OCI-LY3 (cell line): ENCODE measurements around the gene KCTD15.

ENCODE experiments used
- H2AFZ ChIP-seq: fragments of 200-600, 300-600 bp; shearing (Covaris generic); 2 replicates; pipeline ENCODE4 v1.6.0; 2014; ENCODE audit warnings: antibody characterized with exemption, low read depth, low read length
- H3K27ac ChIP-seq: fragments of 200-600, 300-600 bp; sonication (generic); 2 replicates; pipeline ENCODE4 v1.5.1; 2014; ENCODE audit warnings: mild to moderate bottlenecking, low read length, moderate library complexity, mixed read lengths
- H3K27me3 ChIP-seq: fragments of 200-600, 300-600 bp; sonication (generic); 2 replicates; pipeline ENCODE4 v1.6.1; 2014; ENCODE audit warnings: low read depth, low read length, mixed read lengths
- H3K36me3 ChIP-seq: fragments of 200-600, 300-600 bp; sonication (generic); replicated peaks from 2 replicates; pipeline ENCODE3; 2014; ENCODE audit warnings: low read depth, low read length, mixed read lengths
- H3K4me1 ChIP-seq: fragments of 300-600, 200-600 bp; sonication (generic); 2 replicates; pipeline ENCODE4 v1.6.1; 2014; ENCODE audit warnings: low read length, mixed read lengths
- H3K4me2 ChIP-seq: fragments of 200-600, 300-600 bp; sonication (generic); 2 replicates; pipeline ENCODE4 v1.6.1; 2014; ENCODE audit warnings: low read length, mixed read lengths
- H3K4me3 ChIP-seq: fragments of 300-600, 200-600 bp; sonication (generic); 2 replicates; pipeline ENCODE4 v1.5.1; 2014; ENCODE audit warnings: antibody characterized with exemption, mild to moderate bottlenecking, low read length, moderate library complexity
- H3K79me2 ChIP-seq: fragments of 300-600, 200-600 bp; shearing (Covaris generic); 2 replicates; pipeline ENCODE4 v1.6.1; 2014; ENCODE audit warnings: mild to moderate bottlenecking, low read length, mixed read lengths
- H3K9ac ChIP-seq: fragments of 300-600, 200-600 bp; shearing (Covaris generic); 2 replicates; pipeline ENCODE4 v1.6.0; 2014; ENCODE audit warnings: mild to moderate bottlenecking, low read length, moderate library complexity
- H3K9me3 ChIP-seq: fragments of 200-600, 300-600 bp; shearing (Covaris generic); 2 replicates; pipeline ENCODE4 v1.6.1; 2014; ENCODE audit warnings: low read length, mixed read lengths; ENCODE audit not compliant: insufficient read depth
- H4K20me1 ChIP-seq: fragments of 200-600, 300-600 bp; sonication (generic); 2 replicates; pipeline ENCODE4 v1.6.1; 2016; ENCODE audit warnings: low read length, mixed read lengths; ENCODE audit not compliant: insufficient read depth
- EZH2phosphoT487 ChIP-seq: fragments of 200-600 bp; shearing (Covaris generic); IDR thresholded peaks from 2 replicates; pipeline ENCODE4 v1.6.1; 2018; ENCODE audit warnings: antibody characterized with exemption, mixed run types, low read depth
- TF ChIP-seq, protein P1 (sequence below): fragments of 200-600, 300-600 bp; sonication (generic); IDR thresholded peaks from 2 replicates; pipeline ENCODE4 v1.5.1; 2014; ENCODE audit warnings: antibody characterized with exemption, low read length, low read depth

KCTD15 gene

DNA sequence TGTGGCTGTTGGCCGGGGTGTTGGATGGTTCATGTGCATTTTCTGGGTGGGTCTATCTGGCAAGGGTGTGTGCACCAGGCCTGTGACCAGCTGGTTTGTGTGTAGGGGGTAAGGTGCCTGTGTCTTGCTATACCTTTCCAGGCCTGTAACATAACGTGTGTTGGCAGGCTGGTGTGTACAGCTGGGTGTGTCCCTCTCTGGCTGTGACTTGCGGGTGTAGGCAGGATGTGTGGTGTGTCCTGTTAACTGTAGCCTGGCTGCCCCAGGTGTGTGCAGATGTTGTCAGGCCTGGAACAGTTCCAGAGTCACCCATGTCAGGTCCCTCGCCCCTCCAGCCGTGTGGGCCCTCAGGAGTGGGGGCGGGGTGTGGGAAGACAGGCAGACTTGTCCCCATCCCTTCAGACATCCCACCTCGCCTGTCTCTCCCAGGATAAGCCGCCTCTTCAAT, 9.8 kb downstream of the KCTD15 start:
- no peaks in the 10 kb centered on the region for H3K4me1 ChIP-seq
- no peaks in the 10 kb centered on the region for H3K9me3 ChIP-seq
- H3K79me2 ChIP-seq: no peaks in the 10 kb centered on the region
- no peak overlapping the region for H3K4me3 ChIP-seq
- no peak overlapping the region for H3K27ac ChIP-seq
- no peaks in the 10 kb centered on the region for H4K20me1 ChIP-seq
- peaks cover 14% of the 10 kb centered on the region for H3K36me3 ChIP-seq
- H3K9ac ChIP-seq: no peak overlapping the region
- no peak overlapping the region for H2AFZ ChIP-seq
- H3K27me3 ChIP-seq: no peaks in the 10 kb centered on the region
- H3K4me2 ChIP-seq: no peak overlapping the region
- TF ChIP-seq EZH2phosphoT487: no peak
- TF ChIP-seq, protein P1, sequence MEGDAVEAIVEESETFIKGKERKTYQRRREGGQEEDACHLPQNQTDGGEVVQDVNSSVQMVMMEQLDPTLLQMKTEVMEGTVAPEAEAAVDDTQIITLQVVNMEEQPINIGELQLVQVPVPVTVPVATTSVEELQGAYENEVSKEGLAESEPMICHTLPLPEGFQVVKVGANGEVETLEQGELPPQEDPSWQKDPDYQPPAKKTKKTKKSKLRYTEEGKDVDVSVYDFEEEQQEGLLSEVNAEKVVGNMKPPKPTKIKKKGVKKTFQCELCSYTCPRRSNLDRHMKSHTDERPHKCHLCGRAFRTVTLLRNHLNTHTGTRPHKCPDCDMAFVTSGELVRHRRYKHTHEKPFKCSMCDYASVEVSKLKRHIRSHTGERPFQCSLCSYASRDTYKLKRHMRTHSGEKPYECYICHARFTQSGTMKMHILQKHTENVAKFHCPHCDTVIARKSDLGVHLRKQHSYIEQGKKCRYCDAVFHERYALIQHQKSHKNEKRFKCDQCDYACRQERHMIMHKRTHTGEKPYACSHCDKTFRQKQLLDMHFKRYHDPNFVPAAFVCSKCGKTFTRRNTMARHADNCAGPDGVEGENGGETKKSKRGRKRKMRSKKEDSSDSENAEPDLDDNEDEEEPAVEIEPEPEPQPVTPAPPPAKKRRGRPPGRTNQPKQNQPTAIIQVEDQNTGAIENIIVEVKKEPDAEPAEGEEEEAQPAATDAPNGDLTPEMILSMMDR: no peak

DNA sequence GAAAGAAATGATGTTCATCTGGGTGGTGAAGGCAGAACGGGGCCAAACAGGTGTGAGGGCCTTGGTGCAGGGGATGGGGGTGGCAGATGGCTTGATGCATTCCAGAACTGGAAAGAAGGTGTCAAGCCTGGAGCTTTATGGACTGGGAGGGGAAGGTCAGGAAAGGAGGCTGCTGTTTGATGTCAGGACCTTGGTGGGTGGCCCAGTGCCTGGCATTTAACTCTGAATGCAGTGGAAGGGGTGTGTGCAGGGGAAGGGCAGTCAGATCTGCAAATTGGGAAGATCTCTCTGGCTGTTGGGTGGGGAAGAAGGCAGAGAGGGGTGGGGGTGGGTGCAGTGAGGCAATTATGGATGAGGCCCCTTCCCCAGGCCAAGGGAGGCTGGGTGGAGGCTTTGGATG, 11.7 kb downstream of the KCTD15 start:
- H3K79me2 ChIP-seq: no peaks in the 10 kb centered on the region
- no peaks in the 10 kb centered on the region for H3K9me3 ChIP-seq
- H3K27ac ChIP-seq: no peak overlapping the region
- no peak overlapping the region for H3K4me2 ChIP-seq
- no peak overlapping the region for H3K9ac ChIP-seq
- no peaks in the 10 kb centered on the region for H4K20me1 ChIP-seq
- H3K4me1 ChIP-seq: no peaks in the 10 kb centered on the region
- H3K27me3 ChIP-seq: no peaks in the 10 kb centered on the region
- no peak overlapping the region for H3K4me3 ChIP-seq
- H3K36me3 ChIP-seq: peaks cover 14% of the 10 kb centered on the region
- no peak overlapping the region for H2AFZ ChIP-seq
- no peak for TF ChIP-seq EZH2phosphoT487
- TF ChIP-seq, protein P1: no peak

DNA sequence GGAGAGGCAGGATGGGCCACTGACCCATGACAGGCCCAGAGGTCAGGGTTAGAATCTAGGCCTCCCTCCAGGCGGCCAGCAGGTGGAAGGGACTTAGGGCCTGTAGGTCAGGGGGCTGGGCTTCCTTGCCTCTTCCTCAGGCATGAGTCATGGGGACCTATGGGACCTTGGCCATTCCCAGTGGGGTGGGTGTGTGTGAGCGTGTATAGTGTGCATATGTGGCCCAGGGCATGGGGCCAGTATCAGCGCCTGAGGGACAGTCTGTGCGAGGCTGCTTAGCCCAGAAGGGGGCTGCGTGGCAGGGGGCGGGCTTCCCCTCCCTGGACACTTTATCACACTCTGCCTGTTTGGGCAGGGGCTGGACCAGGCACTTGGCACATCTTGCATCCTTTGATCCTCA, 13.3 kb downstream of the KCTD15 start:
- Histone ChIP-seq H3K4me1 (no peaks in the 10 kb centered on the region), H3K4me2 (no peak overlapping the region), H3K36me3 (peaks cover 10% of the 10 kb centered on the region), H3K9me3 (no peaks in the 10 kb centered on the region), H3K27ac (no peak overlapping the region), H2AFZ (no peak overlapping the region), H3K4me3 (no peak overlapping the region), H3K9ac (no peak overlapping the region), H3K27me3 (no peaks in the 10 kb centered on the region), H4K20me1 (no peaks in the 10 kb centered on the region), H3K79me2 (no peaks in the 10 kb centered on the region)
- no peak for TF ChIP-seq EZH2phosphoT487
- TF ChIP-seq, protein P1: no peak

DNA sequence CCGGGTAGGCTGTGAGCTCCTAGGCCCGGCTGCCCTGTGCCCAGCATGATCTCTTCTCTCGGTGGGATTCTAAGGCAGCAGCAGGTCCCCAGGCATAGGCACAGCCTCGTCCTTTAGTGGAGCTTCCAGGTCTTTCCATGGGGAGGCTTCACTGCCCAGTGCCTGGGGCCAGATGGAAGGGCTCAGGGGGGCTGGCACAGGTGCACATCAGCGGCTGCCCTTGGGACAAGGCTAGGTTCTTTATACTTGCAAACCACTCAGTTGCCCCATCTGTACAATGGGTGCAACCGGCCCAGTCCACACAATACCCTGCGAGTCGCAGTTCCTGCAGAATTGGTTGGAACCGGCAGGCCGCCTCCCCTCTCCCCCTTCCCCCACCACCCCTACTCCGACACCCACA, 14.2 kb downstream of the KCTD15 start:
- TF ChIP-seq EZH2phosphoT487: no peak
- TF ChIP-seq, protein P1: no peak
- no peak overlapping the region for H3K4me2 ChIP-seq
- no peaks in the 10 kb centered on the region for H3K4me1 ChIP-seq
- H3K27ac ChIP-seq: no peak overlapping the region
- H3K9me3 ChIP-seq: no peaks in the 10 kb centered on the region
- no peak overlapping the region for H2AFZ ChIP-seq
- no peak overlapping the region for H3K9ac ChIP-seq
- H4K20me1 ChIP-seq: no peaks in the 10 kb centered on the region
- H3K4me3 ChIP-seq: no peak overlapping the region
- H3K27me3 ChIP-seq: no peaks in the 10 kb centered on the region
- H3K36me3 ChIP-seq: peaks cover 10% of the 10 kb centered on the region
- no peaks in the 10 kb centered on the region for H3K79me2 ChIP-seq
